RCC 7860 (cell line): Measurements from ENCODE around the gene C1orf146.
"Not testable (repeated sequence)": the region's sequence is repeated elsewhere in the genome, so short reads cannot be mapped to it uniquely, and the experiment has no call there.

Source experiments
- DNase-seq: peaks from one replicate; pipeline ENCODE4 v3.0.0-alpha.2; 2015; ENCODE audit warnings: low spot score
- FAIRE-seq: peaks from 2 replicates; lab custom pipeline; 2012; peaks lifted over from hg19 to GRCh38; lab: Jason Lieb, UNC

C1orf146 gene, protein sequence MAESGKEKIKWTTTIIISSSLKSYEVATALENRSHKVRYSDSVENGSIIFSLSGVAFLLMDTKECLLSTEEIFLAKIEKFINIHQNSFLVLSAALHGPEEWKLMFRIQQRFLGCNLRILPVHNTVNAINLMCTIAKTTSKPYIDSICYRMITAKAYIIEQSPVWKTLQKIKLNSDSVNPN

DNA sequence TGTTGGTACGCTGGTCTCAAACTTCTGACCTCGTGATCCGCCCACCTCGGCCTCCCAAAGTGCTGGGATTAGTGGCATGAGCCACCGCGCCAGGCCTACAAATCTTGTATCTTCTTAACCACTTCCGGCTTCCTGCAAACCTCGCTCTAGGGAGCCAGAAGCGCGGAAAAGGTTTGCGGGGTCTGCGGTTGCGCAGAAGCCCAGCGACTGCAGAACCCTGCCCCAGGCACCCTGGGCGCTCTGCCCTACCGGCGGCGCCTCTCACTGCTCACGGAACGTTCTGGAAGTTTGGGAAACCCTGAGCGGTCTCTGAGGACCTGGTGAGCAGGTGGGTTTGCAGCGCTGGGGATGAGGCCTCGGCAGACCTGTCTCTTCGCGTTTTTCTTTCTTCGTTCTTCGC is at the start of gene C1orf146:
Gene C1orf146 (plus strand): TSS at position 195 of the 400 bp plus-strand sequence. CDS start 13,506 bp downstream, outside the sequence.
- DNase-seq (no peak), FAIRE-seq (no peak)

DNA sequence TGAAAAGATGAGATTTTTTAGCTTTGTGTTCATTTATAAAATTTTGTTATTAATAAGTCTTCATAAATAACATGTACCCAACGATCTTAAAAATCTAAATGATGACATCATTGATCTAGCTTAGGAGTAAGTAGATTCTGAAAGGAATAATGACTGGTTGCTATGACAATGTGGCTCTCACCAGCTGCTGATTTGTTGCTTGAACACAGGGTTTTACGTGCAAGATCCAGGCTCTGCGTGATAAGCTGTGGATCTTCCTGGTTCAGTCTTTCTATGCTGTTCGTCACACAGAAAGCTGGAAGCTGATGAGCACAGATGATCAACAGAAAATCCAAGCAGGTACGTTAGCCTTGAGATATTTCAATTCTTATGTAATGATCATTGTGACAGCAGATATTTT is 49.1 kb upstream of the C1orf146 start:
- no peak for FAIRE-seq
- no peak for DNase-seq

DNA sequence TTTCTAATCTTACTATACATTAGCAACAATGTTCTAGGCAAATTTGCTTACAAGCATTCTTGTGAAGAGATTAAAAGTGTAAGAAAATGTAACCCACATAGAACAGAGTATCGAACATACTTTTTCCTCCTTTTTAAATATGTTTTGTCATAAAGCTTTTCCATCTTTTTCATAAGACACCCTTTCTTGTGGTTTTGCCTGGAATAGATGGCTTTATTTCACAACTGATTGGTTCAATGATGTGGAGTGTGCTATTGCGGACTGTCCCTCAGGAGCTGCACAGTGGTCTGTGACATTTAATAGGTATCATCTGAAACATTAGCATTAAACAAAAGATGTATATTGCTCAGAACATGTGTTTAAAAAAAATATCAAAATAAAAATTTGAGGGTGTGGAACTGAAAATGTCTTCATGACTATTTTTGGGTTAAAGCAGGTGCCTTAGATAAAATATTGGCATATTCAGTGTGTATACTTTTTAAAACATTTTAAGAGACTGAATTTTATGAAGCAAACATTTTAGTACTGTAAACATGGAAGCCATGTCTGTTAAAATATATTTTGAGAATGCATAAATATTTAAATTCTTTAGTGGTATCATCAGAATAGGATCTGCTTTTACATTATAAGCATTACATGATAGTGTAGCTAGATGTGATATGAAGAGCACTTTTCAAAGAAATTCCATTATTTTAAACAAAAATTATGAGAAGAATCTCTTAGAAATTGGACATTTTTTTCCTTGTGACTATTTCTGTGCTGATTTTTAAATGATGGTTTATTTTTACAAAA is 48.3 kb upstream of the C1orf146 start:
- no peak for FAIRE-seq
- DNase-seq, result no peak

DNA sequence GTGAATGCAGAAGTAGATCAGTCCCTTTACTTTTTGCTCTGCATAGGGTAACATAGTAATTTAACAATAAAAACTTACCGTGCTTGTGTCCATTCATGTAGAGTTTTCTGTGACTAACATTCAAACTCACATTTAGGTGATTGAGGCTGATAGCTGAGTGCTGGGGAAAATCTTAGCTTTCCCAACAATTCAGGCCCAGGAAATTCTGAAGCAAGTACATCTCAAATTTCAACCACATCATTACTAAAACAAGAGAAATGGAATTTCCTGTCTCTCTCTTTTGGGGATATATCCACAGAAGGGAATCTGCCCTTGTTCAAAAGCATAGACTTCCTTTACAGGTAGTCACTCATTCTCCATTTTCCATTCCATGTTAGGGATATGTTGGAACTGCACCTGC is 33.1 kb upstream of the C1orf146 start:
- FAIRE-seq, result no peak
- no peak for DNase-seq

DNA sequence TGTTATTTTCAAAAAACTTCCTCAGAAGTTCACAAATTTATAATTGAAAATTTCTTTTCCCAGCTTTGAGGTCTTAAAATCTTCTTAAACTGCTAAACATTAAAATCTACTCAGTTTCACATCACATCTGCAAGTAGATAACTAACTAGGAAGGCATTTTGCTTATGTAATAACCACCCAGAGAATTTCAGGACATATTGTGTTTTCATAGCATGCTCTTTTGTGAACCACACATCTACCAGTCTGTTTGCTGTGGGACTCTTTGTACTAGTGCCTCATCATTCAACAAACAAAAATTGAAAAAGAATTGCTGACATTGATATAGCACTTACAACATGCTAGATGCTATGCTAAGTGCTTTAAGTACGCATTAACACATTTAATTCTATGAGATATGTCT is 31.6 kb upstream of the C1orf146 start:
- FAIRE-seq, result no peak
- DNase-seq, result no peak

DNA sequence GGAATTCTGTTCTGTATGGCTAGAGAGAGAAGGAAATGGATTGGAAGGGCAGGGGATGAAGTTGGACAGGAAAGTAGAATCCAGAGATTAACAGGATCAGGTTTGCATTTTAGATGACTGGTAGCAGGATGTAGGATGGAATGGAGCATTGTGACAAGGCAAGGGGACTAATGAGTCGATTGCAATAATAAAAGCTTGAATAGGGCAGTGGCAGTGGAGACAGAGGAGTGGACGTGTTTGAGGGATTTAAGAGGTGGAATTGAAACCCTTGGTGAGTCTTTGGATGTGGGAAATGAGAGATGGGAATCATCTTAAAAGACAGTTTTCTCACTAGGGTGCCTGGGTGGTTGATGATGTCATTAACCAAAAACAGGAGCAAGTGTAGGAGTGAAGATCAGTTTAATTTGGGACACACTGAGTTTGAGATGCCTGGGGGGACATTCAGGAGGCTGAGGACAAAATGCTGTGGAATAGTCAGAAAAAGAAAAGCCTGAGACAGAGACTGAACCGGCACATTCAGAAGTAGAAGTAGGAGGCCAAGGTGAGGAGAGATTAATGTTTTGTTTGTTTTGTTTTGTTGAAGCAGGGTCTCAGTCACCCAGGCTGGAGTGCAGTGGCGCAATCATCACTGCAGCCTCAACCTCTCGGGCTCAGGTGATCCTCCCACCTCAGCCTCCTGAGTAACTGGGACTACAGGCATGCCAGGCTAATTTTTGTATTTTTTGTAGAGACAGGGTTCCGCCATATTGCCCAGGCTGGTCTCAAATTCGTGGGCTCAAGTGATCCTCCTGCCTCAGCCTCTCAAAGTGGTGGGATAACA is 29.1 kb upstream of the C1orf146 start:
- no peak for FAIRE-seq
- no peak for DNase-seq

DNA sequence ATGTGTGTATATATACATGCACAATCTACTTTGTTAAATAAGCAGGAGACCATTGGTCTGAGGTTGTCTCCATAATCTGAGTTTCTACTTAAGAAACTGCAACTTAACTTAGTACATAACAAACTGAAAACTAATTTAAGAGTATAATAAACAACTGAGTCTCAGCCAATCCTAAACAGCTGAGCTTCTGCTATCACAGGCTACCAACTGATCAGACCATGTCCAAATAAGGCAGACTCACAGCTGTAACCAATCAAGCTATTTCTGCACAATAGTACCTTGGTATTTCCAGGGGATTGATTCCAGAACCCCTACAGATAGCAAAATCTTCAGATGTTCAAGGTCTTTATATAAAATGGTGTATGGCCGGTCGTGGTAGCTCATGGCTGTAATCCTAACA is 26.0 kb upstream of the C1orf146 start:
- DNase-seq (no peak), FAIRE-seq (no peak)

DNA sequence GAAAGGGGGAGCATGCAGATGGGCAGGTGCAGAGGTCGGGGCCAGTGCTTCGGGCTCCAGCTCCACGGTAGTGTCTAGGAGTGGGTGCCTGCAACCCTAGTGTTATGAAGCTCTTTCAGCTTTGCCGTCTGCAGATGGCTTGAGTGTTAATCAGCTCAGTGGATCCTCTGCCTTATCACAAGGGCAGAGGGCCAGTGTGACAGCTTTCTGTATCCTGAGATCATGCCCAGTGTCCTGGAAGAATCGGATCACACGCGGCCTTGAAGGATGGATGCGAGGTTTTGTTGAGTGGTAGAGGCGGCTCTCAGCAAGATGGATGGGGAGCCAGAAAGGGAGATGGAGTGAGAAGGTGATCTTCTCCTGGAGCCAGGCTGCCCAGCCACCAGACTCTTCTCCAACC is 25.5 kb upstream of the C1orf146 start:
- FAIRE-seq, result no peak
- no peak for DNase-seq

DNA sequence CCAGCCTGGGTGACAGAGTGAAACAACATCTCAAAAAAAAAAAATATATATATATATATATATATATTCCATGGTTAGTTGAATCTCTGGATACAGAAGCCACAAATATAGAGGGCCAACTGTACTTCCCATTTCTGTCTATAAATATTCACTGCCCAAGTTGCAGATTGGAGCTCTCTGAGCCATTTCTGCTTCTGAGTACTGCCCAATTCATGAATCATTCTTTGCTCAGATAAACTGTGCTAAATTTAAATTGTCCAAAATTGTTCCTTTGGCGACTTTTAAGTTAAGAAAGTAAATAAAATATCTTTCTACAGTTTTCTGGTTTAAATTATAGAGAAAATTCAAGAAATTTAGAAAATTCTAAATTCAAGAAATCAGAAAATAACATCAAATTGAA is 23.2 kb upstream of the C1orf146 start:
- no peak for DNase-seq

DNA sequence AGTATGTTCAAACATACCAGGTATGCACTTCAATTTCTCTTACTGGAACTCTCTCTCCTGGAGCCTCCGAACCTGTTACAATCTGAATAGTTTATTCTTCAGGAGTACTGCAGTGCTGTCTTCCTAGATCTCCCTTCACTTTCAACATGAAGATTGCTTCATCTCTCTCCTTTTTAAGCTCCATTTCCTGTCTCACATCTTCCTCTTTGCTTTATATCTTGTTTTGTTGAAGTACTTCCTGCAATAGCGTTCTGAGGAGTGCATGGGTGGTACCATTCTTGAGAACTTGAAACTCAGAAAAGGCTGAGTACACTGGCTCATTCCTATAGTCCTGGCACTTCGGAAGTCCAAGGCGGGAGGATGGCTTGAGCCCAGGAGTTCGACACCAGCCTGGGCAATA is 15.7 kb upstream of the C1orf146 start:
- DNase-seq (no peak), FAIRE-seq (no peak)

More for the DNA sequence above, 23.2 kb upstream of the C1orf146 start:
- FAIRE-seq, result no peak

DNA sequence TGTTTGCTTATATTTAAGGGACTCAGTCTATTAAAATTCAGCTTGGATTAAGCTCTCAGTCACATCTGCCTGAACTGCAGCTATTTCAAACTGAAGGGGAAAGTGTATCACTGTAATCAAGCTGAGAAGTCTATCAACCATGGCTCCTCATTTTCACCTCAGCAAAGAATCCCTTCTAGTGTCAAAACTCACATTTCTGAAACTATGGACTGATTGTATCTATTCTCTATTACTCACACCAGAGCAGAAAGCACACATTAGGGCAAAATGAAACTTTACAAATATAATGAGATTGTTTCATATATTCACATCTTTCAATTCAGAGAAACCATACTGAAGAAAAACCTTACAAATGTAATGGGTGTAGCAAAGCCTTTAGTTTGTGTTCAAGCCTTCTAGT is 14.6 kb upstream of the C1orf146 start:
- no peak for FAIRE-seq
- no peak for DNase-seq

DNA sequence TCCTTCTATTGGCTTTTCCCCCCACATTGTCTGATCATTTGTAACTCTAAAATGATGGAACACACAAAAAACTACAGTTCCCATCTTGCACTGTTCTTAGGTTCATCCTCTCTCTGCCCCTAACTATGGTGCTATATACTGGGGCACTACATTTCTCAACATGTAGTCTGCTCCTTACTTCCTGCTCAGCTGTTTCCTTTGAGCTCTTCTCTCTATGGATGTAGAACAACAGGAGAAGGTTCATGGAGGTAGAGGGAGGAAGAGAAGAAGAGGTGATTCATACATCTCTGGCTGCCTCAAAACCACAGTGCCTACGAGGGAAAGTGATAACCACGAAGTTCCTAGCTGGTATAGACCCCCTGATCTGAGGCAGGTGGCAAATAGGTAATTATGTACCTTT is 7.0 kb upstream of the C1orf146 start:
- FAIRE-seq (no peak), DNase-seq (no peak)

DNA sequence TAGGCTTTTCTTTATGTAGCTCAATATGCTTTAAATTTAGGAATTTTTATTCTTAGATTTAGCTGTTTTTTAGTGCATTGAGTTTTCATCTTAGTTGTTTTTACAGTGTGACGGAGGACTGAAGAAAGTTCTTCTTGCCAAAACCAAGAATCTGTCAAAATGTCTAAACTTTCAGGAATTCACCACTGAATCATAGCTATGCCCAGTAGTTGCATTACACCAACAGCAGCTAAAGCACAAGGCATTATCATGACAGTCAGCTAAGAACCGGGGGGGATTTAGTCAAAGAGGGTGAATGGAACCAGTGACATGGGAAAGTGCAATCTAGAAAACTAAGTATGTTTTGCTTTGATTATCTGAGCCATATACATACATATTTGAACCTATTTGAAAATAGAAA is 6.5 kb upstream of the C1orf146 start:
- DNase-seq (no peak), FAIRE-seq (no peak)

DNA sequence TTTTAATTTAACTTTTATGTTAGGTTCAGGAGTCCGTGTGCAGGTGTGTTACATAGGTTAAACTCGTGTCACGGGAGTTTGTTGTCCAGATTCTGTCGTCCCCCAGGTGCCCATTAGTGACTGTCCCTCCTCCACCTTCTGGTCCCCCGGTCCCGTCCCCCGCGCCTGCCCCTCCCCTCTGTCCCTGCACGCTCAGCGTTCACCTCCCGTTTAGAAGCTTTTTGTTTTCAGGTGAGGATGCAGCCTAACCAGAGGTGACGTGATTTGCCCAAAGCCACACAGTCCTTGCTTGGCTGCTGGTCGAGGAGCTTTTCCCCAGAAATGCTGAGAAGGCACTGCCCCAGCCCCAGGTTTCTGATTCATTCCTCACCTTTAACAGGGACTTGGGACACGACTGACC is 844 bp downstream of the C1orf146 start:
- FAIRE-seq, result no peak
- DNase-seq, result no peak

DNA sequence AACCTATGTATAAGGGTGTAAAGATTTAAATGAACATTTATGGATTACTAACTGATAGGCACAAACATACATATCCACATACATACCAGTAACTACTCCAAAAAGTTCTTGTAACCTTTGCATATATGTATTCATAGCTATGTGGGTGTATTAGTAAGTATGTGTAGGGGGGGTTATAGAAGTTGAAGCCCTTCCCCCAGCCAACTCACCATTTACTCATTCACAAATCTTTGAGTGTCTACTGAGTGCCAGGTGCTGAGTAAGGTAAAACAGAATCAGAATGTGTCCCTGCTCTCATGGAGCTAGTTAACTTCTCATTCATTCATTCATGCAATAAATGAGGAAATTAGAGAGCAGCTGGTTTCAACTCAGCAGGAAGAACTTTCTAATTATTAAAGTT is 1.3 kb downstream of the C1orf146 start:
- no peak for FAIRE-seq
- no peak for DNase-seq

DNA sequence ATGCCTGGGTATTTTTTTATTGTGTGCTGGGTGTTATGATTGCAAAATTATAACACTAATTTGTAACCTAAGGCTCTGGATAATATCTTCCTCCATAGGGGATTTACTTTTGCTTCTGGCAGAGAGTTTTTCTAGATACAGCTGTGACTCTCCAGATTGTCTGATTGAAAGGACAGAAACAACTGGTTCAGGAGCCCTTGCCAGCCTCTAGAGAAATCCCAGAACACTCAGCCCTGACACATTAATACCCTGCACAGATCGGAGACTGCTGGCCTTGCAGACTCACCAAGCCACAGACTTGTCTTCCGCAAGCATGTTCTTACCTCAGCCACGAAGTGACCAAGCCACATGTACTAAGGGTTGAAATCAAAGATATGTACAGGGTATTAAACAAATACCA is 10.7 kb downstream of the C1orf146 start:
- no peak for DNase-seq
- FAIRE-seq, result no peak

DNA sequence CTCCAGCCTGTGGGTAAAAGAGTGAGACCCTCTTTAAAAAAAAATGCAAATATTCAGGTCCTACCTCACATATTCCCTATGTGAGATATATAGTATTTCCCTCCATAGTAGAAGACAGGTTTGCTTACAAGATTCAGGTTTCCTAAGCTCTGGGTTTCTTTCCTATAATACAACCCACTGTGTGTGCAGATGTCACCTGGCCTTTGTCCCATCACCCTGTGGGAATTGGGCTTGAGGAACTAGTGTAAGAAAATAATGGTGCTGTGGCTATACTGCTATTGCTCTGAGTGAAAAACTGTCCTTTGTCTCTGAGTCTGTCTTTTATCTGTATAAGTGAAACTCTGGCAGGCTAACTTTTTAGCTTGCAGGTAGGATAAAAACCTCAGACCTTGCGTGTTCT is 13.0 kb downstream of the C1orf146 start:
- no peak for DNase-seq
- FAIRE-seq, result no peak

DNA sequence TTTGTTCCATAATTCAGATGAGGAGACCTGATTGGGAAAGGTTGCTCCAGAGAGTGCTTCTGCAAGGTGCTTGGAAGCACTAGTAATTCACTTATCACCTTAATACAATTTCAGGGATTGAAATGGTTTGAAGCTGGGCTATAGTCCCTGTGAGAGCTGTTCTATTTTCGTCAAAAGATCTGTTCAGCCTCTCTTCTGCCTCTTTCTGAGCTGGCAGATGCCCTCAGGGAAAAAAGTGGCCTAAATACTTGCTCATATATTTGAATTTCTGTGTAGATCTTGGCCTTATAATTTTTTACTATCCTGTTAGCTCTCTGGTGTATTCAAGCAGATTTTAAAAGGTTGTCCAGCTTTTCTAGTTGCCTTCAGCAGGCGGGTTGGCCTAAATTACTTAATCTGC is 22.3 kb downstream of the C1orf146 start:
- DNase-seq (no peak), FAIRE-seq (no peak)

DNA sequence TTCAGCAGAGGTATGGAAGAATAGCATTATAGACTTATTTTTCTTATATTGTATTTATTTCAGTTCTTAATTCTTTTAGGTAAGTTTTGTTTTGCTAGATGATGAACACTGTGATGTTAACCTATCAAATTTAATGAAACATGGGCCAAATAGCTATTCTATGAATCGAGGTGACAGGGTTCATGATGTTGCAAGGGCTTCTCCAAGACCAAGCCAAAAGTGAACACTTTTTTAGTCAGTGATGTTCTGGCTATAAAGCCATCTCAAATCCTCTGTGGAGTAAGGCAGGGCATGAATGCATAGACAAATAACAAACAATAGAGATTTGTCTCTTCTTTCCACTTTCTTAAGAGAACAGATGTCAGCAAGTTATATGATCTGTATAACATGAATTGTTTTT is 26.7 kb downstream of the C1orf146 start:
- FAIRE-seq, result no peak
- DNase-seq, result no peak

DNA sequence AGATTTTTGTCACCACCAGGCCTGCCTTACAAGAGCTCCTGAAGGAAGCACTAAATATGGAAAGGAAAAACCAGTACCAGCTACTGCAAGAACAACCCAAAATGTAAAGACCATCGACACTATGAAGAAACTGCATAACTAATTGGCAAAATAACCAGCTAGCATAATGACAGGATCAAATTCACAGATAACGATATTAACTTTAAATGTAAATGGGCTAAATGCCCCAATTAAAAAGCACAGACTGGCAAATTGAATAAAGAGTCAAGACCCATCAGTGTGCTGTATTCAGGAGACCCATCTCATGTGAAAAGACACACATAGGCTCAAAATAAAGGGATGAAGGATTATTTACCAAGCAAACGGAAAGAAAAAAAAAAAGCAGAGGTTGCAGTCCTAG is 37.0 kb downstream of the C1orf146 start:
- not testable (repeated sequence) for DNase-seq, FAIRE-seq

DNA sequence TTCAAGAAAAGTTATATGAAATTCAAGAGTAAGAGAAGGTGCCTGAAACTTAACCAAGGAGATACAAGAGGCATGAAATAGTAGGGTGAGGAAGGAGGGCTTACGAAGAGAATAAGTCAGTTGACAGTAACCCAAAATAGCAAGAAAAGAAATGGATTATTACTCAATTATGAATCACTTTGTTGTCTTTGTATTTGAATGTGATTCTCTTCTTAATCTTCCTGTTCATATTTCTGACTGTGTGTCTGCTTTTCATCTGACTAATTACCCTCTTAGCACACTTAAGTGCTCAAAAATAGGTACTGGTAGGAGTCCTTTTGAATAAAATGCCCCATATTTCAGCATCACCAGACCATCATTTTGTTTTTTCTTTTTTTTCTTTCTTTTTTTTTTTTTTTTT is 41.6 kb downstream of the C1orf146 start:
- DNase-seq, result no peak
- FAIRE-seq, result no peak

DNA sequence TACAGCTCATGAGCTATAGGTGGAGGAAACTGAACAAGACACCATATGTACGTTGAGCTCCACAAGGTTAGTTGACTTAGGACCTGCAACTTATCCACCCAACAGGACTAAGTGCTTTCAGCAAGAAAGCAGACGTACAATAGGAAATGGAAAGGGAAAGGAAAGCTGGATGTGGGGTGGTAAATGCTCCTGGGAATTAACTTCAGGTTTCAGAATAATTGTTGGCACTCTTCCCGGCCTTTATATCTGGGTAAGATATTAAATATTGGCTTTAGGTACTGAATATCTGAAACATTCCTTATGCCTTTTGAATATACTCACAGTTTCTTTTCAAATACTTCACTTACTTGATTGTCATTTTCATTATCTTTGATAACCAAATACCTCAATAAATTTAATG is 44.8 kb downstream of the C1orf146 start:
- FAIRE-seq, result no peak
- DNase-seq, result no peak
